ENCODE results near the gene SPEN. TPM values are rescaled to one million over a fixed set of nuclear protein-coding genes. Genes with fewer than 3 reads are reported as not detected.

Gene SPEN
- total RNA-seq, 1 donor from 2014 or later = 20.8 TPM

DNA sequence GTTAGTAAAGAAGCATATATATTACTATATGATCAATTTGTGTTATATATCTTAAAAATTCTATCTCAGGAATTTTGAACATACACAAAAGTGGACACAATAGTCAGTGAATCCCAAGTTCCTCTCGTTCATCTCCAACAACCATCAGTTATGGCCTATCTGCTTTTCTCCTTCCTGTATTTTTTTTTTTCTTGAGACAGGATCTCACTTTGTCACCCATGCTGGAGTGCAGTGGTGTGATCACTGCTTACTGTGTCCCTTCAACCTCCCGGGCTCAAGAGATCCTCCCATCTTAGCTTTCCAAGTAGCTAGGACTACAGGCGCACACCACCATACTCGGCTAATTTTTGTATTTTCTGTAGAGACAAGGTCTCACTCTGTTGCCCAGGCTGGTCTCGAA is 9.4 kb downstream of the SPEN start:
- H3K27me3 ChIP-seq (ENCODE audit: low read depth) = no peaks in the 10 kb centered on the region
- no peak for DNase-seq
- TF ChIP-seq CTCF (IDR thresholded peaks at IDR 0.05; ENCODE audit: borderline replicate concordance) = no peak
- H3K4me1 ChIP-seq = peaks cover 63% of the 10 kb centered on the region
- intact Hi-C loops (cut with micrococcal nuclease) = no loop called here
- no peaks in the 10 kb centered on the region for H3K9me3 ChIP-seq (replicated peaks)
- H3K27ac ChIP-seq (replicated peaks) = no peak overlapping the region
- no peaks in the 10 kb centered on the region for H3K36me3 ChIP-seq
- no peak overlapping the region for H3K4me3 ChIP-seq

- no peak for DNase-seq
- no peak for TF ChIP-seq CTCF (IDR thresholded peaks at IDR 0.05; ENCODE audit: borderline replicate concordance)
- Histone ChIP-seq H3K9me3 (replicated peaks) (no peaks in the 10 kb centered on the region), H3K27me3 (ENCODE audit: low read depth) (no peaks in the 10 kb centered on the region), H3K4me3 (no peak overlapping the region), H3K4me1 (peaks cover 63% of the 10 kb centered on the region), H3K27ac (replicated peaks) (no peak overlapping the region), H3K36me3 (no peaks in the 10 kb centered on the region)
- intact Hi-C loops (cut with micrococcal nuclease) = no loop called here
Observed at GRCh38 chr1:15858069-15858670, 10.7 kb downstream of the SPEN start.

DNA sequence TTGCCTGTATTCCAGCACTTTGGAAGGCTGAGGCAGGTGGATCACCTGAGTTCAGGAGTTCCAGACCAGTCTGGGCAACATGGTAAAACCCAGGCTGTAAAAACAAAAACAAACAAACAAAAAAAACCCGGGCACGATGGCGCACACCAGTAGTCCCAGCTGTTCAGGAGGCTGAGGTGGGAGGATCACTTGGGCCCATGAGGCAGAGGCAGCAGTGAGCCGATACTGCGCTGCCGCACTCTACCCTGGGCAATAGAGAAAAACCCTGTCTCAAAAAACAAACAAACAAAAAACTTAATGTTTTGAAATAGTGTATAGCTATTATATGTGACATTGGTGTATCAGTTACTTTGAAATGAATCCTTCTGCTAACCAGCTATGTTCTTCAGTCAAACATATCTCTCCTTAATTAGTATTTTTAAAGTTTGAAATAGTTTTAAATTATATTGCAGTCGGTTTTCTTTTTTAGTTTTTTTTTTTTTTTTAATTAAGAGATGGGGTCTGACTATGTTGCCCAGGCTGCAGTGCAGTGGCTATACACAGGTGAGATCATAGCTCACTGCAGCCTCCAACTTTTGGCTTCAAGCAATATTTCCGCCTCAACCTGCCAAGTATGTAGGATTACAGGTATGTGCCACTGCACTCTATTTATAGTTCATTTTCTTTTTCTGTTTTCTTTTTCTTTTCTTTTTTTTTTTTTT is 11.3 kb downstream of the SPEN start:
- no peaks in the 10 kb centered on the region for H3K27me3 ChIP-seq (ENCODE audit: low read depth)
- intact Hi-C loops (cut with micrococcal nuclease) = no loop called here
- peaks cover 60% of the 10 kb centered on the region for H3K4me1 ChIP-seq
- H3K4me3 ChIP-seq = no peak overlapping the region
- DNase-seq = no peak
- no peaks in the 10 kb centered on the region for H3K9me3 ChIP-seq (replicated peaks)
- H3K36me3 ChIP-seq = no peaks in the 10 kb centered on the region
- TF ChIP-seq CTCF (IDR thresholded peaks at IDR 0.05; ENCODE audit: borderline replicate concordance) = no peak
- H3K27ac ChIP-seq (replicated peaks) = no peak overlapping the region

DNA sequence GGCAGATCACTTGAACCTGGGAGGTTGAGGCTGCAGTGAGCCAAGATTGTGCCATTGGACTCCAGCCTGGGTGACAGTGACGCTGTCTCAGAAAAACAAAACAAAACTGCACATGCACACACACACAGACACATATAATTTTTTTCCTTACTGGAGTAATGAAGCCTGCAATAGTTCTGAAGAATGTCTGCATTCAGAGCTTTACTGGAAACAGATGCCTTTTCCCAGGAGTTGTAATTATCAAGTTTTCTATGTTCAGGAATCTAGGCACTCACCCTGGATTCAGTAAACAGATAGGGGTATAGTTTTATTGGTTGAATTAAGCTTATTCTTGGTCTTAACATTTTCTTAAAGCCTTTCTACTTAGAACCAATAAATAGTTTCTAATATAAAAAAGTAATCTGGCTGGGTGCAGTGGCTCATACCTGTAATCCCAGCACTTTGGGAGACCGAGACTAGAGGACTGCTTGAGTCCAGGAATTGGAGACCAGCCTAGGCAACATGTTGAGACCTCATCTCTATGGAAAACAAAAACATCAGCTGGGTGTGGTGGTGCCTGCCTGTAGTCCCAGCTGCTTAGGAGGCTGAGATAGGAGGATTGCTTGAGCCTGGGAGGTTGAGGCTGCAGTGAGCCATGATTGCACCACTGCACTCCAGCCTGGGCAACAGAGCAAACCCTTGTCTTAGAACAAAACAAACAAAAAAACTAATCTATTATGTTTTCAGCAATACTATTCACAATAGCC is 15.8 kb downstream of the SPEN start:
- Histone ChIP-seq H3K4me1 (peaks cover 44% of the 10 kb centered on the region), H3K4me3 (no peak overlapping the region), H3K27ac (replicated peaks) (no peak overlapping the region), H3K36me3 (no peaks in the 10 kb centered on the region), H3K9me3 (replicated peaks) (no peaks in the 10 kb centered on the region), H3K27me3 (ENCODE audit: low read depth) (no peaks in the 10 kb centered on the region)
- no peak for DNase-seq
- intact Hi-C loops (cut with micrococcal nuclease) = no loop called here
- no peak for TF ChIP-seq CTCF (IDR thresholded peaks at IDR 0.05; ENCODE audit: borderline replicate concordance)

DNA sequence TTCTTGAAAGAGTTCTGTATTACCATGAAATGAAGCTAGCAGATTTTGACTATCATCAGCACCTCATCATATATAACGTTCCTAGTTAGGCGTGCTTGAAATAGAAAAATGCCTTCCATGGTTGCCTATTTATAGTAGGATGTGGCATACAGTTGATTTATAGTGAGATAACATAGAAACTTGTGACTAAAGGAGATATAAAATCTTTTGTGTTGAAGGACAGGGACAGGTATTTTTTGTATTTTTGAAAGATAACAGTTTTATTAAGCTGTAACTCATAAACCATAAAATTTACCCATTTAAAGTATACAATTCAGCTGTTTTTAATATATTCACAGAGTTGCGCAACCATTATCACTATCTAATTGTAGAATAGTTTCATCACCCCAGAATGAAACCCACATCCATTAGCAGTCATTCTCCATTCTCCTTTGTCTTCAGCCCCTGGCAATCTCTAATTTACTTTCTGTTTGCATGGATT is 19.3 kb downstream of the SPEN start:
- Histone ChIP-seq H3K27ac (replicated peaks) (no peak overlapping the region), H3K27me3 (ENCODE audit: low read depth) (no peaks in the 10 kb centered on the region), H3K4me3 (no peak overlapping the region), H3K4me1 (peaks cover 55% of the 10 kb centered on the region), H3K36me3 (no peaks in the 10 kb centered on the region), H3K9me3 (replicated peaks) (no peaks in the 10 kb centered on the region)
- no peak for DNase-seq
- TF ChIP-seq CTCF (IDR thresholded peaks at IDR 0.05; ENCODE audit: borderline replicate concordance) = no peak
- intact Hi-C loops (cut with micrococcal nuclease) = no loop called here

All from left ventricle myocardium inferior (tissue), 1 donor.